Choroid plexus epithelial cell (primary cell): ENCODE results near the gene CABP4.

Source experiments
- DNase-seq: peaks from one replicate; pipeline ENCODE4 v3.0.0-alpha.2; 2010; ENCODE audit warnings: low read depth
- H3K4me3 ChIP-seq: 2 replicates; pipeline ENCODE4 v1.5.1; 2011; ENCODE audit warnings: low read depth, mild to moderate bottlenecking, control low read depth, low read length, moderate library complexity
- TF ChIP-seq, protein P1 (sequence below): conservative IDR thresholded peaks from 2 replicates; pipeline ENCODE4 v1.5.1; 2011; ENCODE audit warnings: low read depth, mild to moderate bottlenecking, control low read depth, inconsistent platforms, low read length, moderate library complexity

CABP4 gene

GRCh38 chr11:67452141-67452952, 2.8 kb upstream of the CABP4 start, which contains the start of gene GPR152:
Gene GPR152 (minus strand): TSS chr11:67452729. CDS start chr11:67452724, 5 bp downstream.
- no peak within 1 kb of the TSS for H3K4me3 ChIP-seq
- TF ChIP-seq, protein P1, sequence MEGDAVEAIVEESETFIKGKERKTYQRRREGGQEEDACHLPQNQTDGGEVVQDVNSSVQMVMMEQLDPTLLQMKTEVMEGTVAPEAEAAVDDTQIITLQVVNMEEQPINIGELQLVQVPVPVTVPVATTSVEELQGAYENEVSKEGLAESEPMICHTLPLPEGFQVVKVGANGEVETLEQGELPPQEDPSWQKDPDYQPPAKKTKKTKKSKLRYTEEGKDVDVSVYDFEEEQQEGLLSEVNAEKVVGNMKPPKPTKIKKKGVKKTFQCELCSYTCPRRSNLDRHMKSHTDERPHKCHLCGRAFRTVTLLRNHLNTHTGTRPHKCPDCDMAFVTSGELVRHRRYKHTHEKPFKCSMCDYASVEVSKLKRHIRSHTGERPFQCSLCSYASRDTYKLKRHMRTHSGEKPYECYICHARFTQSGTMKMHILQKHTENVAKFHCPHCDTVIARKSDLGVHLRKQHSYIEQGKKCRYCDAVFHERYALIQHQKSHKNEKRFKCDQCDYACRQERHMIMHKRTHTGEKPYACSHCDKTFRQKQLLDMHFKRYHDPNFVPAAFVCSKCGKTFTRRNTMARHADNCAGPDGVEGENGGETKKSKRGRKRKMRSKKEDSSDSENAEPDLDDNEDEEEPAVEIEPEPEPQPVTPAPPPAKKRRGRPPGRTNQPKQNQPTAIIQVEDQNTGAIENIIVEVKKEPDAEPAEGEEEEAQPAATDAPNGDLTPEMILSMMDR, result no peak
- DNase-seq, result no peak

- TF ChIP-seq, protein P1, result no peak
- H3K4me3 ChIP-seq, result no peak overlapping the region
- DNase-seq, result no peak
Measured at GRCh38 chr11:67453816-67454732, 1.1 kb upstream of the CABP4 start.

GRCh38 chr11:67456068-67456705, 1.0 kb downstream of the CABP4 start:
- no peak for DNase-seq
- H3K4me3 ChIP-seq, result no peak overlapping the region
- TF ChIP-seq, protein P1, result no peak

DNA sequence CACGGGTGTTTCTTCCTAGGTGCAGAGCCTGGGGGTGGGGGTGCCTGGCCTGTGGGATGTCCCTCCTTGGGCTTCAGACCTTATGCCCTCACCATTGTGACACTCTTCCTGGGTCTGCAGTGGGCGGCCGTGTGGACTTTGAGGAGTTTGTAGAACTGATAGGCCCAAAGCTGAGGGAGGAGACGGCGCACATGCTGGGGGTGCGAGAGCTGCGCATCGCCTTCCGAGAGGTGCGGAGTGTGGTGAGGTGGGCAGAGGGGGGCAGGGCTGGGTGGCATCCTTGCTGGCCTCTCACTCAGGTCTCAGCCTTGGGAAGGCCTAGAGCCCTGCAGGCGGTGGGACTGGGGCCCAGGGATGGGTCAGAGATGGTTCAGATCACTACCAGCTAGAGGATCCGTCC, 2.3 kb downstream of the CABP4 start:
- TF ChIP-seq, protein P1, result no peak
- DNase-seq, result no peak
- no peak overlapping the region for H3K4me3 ChIP-seq

DNA sequence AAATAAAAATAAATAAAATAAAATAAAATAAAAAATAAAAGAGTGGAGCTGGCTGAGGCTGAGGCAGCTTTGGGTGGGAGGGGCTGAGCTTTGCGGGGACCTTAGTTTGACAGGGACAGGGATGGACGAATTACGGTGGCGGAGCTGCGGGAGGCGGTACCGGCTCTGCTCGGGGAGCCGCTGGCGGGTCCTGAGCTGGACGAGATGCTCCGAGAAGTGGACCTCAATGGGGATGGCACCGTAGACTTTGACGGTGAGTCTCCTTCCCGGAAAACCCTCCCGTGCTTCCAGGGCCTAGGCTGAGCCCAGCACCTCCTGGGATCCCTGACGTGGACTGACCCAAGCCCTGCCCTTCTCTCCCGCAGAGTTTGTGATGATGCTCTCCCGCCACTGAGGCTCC, 3.1 kb downstream of the CABP4 start:
- H3K4me3 ChIP-seq, result no peak overlapping the region
- TF ChIP-seq, protein P1, result no peak
- DNase-seq, result no peak

DNA sequence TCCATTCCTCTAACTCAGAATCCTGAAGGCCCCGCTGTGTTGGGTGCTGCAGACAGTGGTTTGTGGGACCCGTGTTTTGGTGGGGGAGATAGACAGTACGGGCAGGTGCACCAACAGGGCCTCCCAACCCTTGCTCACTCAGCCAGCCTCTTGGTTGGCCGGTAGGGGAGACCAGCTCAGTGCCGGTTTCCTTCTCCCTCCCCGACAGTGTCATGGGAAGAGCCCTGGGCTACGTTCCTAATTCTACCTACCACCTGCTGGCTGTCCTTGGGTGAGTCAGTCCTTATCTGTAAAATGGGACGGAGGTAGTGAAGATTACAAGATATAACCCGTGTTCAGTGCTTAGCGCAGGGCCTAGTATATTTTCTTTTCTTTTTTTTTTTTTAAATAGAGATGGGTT, 8.0 kb downstream of the CABP4 start:
- no peak for DNase-seq
- no peak overlapping the region for H3K4me3 ChIP-seq
- TF ChIP-seq, protein P1, result no peak
